Choroid plexus epithelial cell (primary cell): ENCODE measurements around the gene POLA1.

Experiments used
- DNase-seq: peaks from one replicate; pipeline ENCODE4 v3.0.0-alpha.2; 2010; ENCODE audit warnings: low read depth
- H3K4me3 ChIP-seq: 2 replicates; pipeline ENCODE4 v1.5.1; 2011; ENCODE audit warnings: low read depth, mild to moderate bottlenecking, control low read depth, low read length, moderate library complexity
- TF ChIP-seq, protein P1 (sequence below): conservative IDR thresholded peaks from 2 replicates; pipeline ENCODE4 v1.5.1; 2011; ENCODE audit warnings: low read depth, mild to moderate bottlenecking, control low read depth, inconsistent platforms, low read length, moderate library complexity

Gene POLA1

DNA sequence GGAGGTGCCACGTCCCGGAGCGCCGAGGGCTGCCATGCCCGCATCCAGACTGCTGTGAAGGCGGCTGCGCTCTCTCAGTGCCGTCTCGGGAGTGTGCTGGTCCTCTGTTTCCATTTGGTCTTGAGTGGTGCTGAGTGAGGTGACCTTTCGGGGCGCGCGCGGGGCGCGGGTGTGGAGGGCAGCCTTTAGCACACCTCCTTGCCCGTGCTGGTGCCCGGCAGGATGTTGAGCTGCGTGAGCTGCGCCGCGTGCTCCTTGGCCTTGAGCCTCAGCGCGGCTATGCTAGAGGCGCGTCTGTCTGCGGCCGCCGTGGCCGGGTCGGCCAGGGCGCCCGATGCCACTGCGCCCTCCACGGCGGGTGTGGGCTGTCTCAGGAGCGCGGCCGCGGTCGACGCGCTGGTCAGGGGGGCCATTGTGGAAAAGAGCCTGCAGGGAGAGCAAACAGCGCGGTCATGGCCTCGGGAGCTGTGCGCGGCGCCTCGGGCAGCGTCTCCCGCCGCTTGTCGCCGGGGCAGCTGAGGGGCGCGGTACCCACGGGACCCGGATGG lies 310.8 kb downstream of the POLA1 start:
- H3K4me3 ChIP-seq, result no peak overlapping the region
- TF ChIP-seq, protein P1, sequence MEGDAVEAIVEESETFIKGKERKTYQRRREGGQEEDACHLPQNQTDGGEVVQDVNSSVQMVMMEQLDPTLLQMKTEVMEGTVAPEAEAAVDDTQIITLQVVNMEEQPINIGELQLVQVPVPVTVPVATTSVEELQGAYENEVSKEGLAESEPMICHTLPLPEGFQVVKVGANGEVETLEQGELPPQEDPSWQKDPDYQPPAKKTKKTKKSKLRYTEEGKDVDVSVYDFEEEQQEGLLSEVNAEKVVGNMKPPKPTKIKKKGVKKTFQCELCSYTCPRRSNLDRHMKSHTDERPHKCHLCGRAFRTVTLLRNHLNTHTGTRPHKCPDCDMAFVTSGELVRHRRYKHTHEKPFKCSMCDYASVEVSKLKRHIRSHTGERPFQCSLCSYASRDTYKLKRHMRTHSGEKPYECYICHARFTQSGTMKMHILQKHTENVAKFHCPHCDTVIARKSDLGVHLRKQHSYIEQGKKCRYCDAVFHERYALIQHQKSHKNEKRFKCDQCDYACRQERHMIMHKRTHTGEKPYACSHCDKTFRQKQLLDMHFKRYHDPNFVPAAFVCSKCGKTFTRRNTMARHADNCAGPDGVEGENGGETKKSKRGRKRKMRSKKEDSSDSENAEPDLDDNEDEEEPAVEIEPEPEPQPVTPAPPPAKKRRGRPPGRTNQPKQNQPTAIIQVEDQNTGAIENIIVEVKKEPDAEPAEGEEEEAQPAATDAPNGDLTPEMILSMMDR, result no peak
- no peak for DNase-seq

DNA sequence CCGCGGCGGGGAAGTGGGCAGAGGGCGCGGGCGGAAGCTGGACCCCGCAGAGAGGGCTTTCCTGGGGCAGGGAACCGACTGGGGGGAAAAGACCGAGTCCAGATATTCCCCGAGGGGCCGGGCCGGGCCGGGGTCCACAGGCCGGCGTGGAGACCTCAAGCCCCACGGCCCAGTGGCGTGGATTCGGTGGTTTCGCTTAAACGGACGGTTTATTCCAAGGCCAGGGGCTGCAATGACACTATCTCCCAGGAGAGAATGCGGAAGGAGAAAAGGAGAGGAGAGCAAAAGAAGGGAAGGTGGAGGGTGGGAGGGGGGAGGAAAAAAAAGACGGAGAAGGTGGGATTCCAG lies 311.3 kb downstream of the POLA1 start:
- DNase-seq, result no peak
- no peak overlapping the region for H3K4me3 ChIP-seq
- TF ChIP-seq, protein P1, result no peak

DNA sequence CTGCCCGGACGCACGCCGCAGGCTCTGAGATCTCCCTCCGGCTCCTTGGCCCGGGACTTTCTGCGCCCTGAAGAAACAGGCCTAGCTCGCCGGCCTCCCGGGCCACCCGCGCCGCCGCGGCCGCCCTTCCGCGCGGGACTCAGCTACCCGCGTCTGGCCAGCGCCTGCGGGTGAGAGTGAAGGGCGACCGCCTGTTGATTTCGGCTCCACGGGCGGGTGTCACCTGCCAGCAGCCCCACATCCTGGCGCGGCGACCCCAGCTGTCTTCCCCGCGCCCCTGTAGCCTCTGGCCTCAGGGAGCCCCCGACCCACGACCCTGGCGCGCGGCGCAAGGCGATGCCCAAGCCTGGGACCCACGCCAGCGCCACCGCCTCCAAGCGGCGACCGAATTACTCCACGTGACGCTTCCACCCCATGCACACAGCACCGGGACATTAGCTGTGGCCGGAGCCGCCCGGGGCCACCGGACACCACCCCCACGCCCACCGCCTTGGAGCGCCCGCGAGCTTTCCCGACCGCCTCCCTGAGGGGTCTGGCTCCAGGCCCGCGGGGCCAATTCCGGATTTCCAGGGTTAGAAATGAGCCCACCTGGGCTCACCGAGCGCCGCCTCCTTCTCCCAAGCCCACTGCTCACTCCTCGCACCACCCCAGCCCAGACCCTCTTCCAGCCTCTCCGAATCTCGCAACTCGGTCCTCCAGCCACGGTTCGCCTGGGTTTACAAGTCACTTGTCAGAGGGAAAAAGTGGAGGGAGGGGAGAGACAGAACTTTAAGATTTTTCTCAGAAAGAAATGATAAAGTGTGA lies 311.9 kb downstream of the POLA1 start:
- no peak overlapping the region for H3K4me3 ChIP-seq
- TF ChIP-seq, protein P1, result no peak
- no peak for DNase-seq

DNA sequence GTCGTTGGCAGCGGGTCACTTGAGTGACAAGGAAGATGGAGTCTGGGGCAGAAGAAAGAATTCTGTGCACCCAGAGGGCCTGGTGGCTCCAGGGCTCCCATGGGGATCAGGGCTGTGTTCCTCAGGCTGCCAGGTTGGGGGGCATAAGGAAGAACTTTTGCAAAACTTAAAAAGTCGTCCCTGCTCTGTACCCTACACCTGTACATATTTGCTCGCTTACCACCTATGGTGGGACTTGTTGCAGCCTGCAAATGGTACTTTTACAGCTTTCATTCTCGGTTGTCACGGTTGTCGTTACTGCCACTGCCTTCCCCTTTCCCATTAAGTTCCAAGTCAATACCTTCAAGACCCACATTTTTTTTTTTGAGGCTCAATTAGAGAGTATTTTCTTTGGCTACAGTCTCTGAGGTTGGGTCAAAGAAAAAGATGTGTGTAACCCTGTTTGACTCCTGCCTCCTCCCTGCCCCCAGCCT lies 312.9 kb downstream of the POLA1 start:
- no peak overlapping the region for H3K4me3 ChIP-seq
- TF ChIP-seq, protein P1, result no peak
- DNase-seq, result no peak

DNA sequence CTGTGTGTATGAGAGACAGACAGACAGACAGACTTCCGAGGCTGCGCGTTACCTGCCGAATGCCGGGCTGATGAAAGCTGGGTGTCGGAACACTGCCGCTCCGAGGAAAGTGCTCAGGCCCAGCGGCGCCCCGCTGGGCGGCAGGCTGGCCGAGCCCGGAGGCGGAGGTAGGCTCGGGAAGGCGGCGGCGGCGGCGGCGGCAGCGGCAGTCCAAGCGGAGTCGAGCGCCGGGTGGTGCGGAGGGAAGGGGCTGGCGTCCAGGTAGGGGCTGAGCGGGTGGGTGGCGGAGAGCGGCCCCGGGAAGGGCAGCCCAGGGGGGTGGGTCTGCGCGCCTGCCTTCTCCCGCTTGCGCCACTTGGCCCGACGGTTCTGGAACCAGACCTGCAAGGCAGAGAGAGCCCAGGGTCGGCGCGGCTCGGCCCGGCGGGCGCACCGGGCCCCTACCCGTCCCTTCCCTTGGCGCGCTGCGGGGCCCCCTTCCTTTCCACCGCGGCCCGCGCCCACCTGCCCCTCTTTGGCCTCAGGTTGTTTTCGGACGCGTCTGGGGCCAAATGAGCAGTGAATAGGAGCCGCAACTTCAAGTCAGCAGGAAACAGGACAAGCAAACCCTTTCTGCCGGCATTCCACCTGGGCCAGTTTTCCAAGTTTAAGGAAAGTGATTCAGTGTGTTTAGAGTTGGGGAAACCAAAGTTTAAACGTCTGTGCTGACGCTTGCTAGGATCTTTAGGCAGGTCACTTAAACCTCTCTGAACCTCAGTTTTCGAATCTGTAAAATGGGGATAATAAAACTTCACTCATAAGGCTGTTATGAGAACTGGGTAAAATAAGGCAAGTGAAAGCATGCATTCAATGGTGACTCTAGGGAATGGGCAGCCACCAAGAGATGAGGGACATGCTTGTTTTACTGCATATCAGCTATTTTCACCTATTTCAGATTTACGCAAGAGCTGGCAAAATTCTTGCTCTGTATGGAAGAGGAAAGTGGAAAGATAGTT lies 313.6 kb downstream of the POLA1 start:
- no peak for DNase-seq
- TF ChIP-seq, protein P1, result no peak
- no peak overlapping the region for H3K4me3 ChIP-seq

DNA sequence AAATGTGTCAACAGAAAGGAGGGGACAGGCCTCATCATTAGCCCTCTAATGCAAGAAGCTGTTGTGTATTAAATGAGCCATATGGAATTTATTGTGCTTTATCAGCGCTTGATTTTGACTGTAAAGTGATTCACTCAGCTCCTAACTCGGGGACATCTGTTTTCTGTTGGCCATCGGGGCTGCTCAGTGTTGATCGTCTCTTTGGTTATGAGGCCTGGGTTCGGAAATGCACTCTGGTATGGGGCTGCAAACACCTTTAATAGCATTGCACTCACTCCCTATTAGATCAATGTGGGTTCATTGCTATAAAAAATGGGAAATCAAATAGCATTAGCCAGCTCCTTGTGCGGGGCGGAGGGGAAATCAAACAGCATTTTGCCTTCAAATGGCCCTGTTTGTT lies 315.7 kb downstream of the POLA1 start:
- no peak overlapping the region for H3K4me3 ChIP-seq
- DNase-seq, result no peak
- TF ChIP-seq, protein P1, result no peak
